Measurements from ENCODE around the gene HSBP1. TPM values are rescaled to one million over a fixed set of nuclear protein-coding genes. Genes with fewer than 3 reads are reported as not detected.
A peak's percentile ranks its signal among the peaks of the same experiment; 100 is the strongest.

The HSBP1 gene
- total and polyA plus RNA-seq, 2 of the 13 experiments (the other 11 are each of a cell fraction or from before 2014, with no cell fraction given), result 249 to 292 TPM

DNA sequence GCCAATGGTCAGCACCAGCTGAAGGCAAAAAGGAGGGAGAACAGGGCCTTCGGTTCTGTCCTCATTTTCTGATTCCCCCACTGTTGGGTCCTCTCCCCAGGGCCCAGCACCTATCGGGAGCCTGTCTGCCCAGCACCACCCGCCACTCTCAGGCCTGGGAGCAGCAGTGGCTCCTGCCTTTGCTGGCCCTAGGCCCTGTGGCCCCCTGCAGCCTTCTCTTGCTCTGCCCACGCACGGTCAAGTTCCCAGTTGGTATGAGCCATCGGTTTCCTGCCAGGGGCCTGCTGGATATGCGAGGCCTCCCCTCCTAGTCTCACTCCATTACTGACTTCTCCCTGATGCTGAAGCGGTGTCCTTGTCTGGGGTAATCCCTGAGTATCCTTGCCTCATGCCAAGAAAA, 37.5 kb downstream of the HSBP1 start (continued):
- TF ChIP-seq TFDP1 (CRISPR knock-in tag; IDR thresholded peaks at IDR 0.05; ENCODE audit: borderline replicate concordance), result no peak
- TF ChIP-seq, protein P1, sequence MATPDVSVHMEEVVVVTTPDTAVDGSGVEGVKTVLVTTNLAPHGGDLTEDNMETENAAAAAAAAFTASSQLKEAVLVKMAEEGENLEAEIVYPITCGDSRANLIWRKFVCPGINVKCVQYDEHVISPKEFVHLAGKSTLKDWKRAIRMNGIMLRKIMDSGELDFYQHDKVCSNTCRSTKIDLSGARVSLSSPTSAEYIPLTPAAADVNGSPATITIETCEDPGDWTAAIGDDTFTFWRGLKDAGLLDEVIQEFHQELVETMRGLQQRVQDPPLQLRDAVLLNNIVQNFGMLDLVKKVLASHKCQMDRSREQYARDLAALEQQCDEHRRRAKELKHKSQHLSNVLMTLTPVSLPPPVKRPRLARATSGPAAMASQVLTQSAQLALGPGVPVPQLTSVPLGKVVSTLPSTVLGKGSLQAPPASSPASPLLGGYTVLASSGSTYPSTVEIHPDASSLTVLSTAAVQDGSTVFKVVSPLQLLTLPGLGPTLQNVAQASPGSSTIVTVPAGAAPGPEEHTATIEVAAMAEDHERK (CRISPR knock-in tag; IDR thresholded peaks at IDR 0.05; ENCODE audit: low read depth), result no peak

DNA sequence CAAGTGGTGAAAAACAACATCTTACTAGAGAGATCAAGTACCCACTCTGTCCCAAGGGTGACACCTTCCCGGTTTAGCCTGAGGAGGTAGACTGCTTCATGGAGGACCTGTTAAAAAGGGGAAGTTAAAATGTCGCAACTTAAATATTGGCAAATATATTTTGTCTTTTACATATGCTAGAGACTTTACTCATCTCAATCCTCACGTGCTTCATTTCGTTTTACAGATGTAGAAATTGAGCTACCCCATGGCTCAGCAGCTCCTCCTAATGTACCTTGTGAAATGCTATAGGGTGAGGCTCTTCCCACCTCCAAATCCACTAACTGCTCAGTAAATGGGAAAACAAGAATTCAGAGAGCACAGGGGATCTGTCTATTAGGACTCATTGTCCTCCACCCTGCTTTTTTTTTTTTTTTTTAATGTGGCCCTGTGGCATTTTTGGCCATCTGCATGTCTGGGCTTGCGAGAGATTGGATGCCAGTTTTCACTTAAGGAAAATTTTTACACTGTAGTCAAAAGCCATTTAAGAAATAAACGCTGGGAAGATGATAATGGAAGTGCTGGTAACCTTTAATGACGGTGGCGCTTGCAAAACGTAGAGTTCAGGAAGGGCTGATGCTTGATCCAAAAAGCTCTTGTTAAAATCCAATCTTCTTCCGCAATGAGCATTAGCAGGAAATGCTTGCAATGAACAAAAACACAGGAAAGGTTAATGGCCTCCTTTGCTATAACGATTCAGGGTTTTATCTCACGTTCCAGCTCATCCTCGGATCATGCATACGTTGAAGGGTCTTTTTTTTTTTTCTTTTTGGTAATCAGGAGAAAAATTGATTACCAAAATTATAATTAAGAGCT, 39.8 kb downstream of the HSBP1 start:
- DNase-seq (ENCODE audit: low spot score) (no peak), FAIRE-seq (no peak), ATAC-seq (no peak)
- Histone ChIP-seq H3K27ac (ENCODE audit: extremely low read length, insufficient read depth, low read length) (no peak overlapping the region), H3K9me3 (ENCODE audit: low read length) (no peaks in the 10 kb centered on the region), H3K79me2 (ENCODE audit: insufficient read depth, low read length) (no peaks in the 10 kb centered on the region), H3K27me3 (ENCODE audit: control insufficient read depth in 1 of 2, insufficient read depth in 2 of 2, low read length in 2 of 2) (peaks cover 3 to 37% of the 10 kb centered on the region in 2 experiments; a peak in 4 of 5 replicates), H3K4me2 (ENCODE audit: low read depth, low read length) (no peak overlapping the region), H2AFZ (ENCODE audit: low read length) (no peak overlapping the region), H3K4me3 (replicated peaks in 1 of 3; ENCODE audit: insufficient read depth in 1 of 3, low read depth in 2 of 3, low read length in 3 of 3) (no peak overlapping the region), H3K36me3 (replicated peaks in 1 of 2; ENCODE audit: control insufficient read depth in 1 of 2, insufficient read depth in 2 of 2, low read length in 2 of 2) (no peaks in the 10 kb centered on the region), H3K4me1 (ENCODE audit: insufficient read depth, low read length) (peaks cover 11% of the 10 kb centered on the region), H3K9ac (ENCODE audit: insufficient read depth, low read depth, low read length) (no peak overlapping the region), H4K20me1 (ENCODE audit: insufficient read depth, low read length) (no peaks in the 10 kb centered on the region)
- TF ChIP-seq CEBPB (IDR thresholded peaks at IDR 0.05; ENCODE audit: borderline replicate concordance, low read depth, low read length) (0 out of 2 replicates have a peak, but pooled peaks have one; percentile 14), ZNF20 (CRISPR knock-in tag; IDR thresholded peaks at IDR 0.05) (no peak)
- in situ Hi-C loops (cut with HindIII; ENCODE audit: extremely low pct_ligation_motif_present, low pct_unique_long_range_greater_than_20kb) (no loop called here), intact Hi-C loops (cut with micrococcal nuclease; ENCODE audit: unreplicated experiment) (no loop called here)
- no TSS peak for BruUV-seq (replicated peaks)
- WGBS (ENCODE audit: low lambda C conversion rate), result 17% methylated on average over 14 of the region's 14 CpGs
- ChIA-PET POLR2A (no interaction called here), CTCF (ENCODE audit: low intra/inter-chr PET ratio, low total read pairs) (no interaction called here)
